Measurements from ENCODE around the gene MS4A4A.
A peak's percentile ranks its signal among the peaks of the same experiment; 100 is the strongest.
"Not testable (repeated sequence)": the region's sequence is repeated elsewhere in the genome, so short reads cannot be mapped to it uniquely, and the experiment has no call there.

The MS4A4A gene

GRCh38 chr11:60280412-60280811 lies at the start of gene MS4A4A:
MS4A4A (plus strand) TSS chr11:60280666; CDS start chr11:60280676, 10 bp downstream.
- DNase-seq (ENCODE audit: low read depth in 2 of 2): no peak

GRCh38 chr11:60230681-60231080 lies 49.8 kb upstream of the MS4A4A start:
- DNase-seq (ENCODE audit: low read depth in 2 of 2): no peak

GRCh38 chr11:60235321-60235720 lies 45.1 kb upstream of the MS4A4A start:
- no peak for DNase-seq (ENCODE audit: low read depth in 2 of 2)

GRCh38 chr11:60240662-60241061 lies 39.8 kb upstream of the MS4A4A start:
- DNase-seq (ENCODE audit: low read depth in 2 of 2): no peak

- DNase-seq (ENCODE audit: low read depth in 2 of 2): no peak
Observed at GRCh38 chr11:60241786-60242185, 38.7 kb upstream of the MS4A4A start.

- no peak for DNase-seq (ENCODE audit: low read depth in 2 of 2)
Observed at GRCh38 chr11:60242740-60243239, 37.7 kb upstream of the MS4A4A start, which contains the start of gene MS4A4E. MS4A4E (minus strand) TSS chr11:60243137; CDS start chr11:60230055, 13,082 bp downstream.

GRCh38 chr11:60251485-60252212 lies 28.8 kb upstream of the MS4A4A start:
- no peak for DNase-seq (ENCODE audit: low read depth in 2 of 2)

GRCh38 chr11:60252213-60253108 lies 28.0 kb upstream of the MS4A4A start:
- DNase-seq (ENCODE audit: low read depth in 2 of 2): no peak

- no peak for DNase-seq (ENCODE audit: low read depth in 2 of 2)
Observed at GRCh38 chr11:60257956-60258722, 22.3 kb upstream of the MS4A4A start.

GRCh38 chr11:60261014-60261413 lies 19.5 kb upstream of the MS4A4A start:
- no peak for DNase-seq (ENCODE audit: low read depth in 2 of 2)

GRCh38 chr11:60263402-60263801 lies 17.1 kb upstream of the MS4A4A start:
- DNase-seq (ENCODE audit: low read depth in 2 of 2): no peak

- no peak for DNase-seq (ENCODE audit: low read depth in 2 of 2)
Observed at GRCh38 chr11:60264644-60265043, 15.8 kb upstream of the MS4A4A start.

GRCh38 chr11:60265373-60266214 lies 14.9 kb upstream of the MS4A4A start:
- DNase-seq (ENCODE audit: low read depth in 2 of 2): peak in 1 of 2 donors; percentile 2

- no peak for DNase-seq (ENCODE audit: low read depth in 2 of 2)
Observed at GRCh38 chr11:60274416-60274815, 6.0 kb upstream of the MS4A4A start.

- no peak for DNase-seq (ENCODE audit: low read depth in 2 of 2)
Observed at GRCh38 chr11:60281485-60281884, 1.0 kb downstream of the MS4A4A start.

- no peak for DNase-seq (ENCODE audit: low read depth in 2 of 2)
Observed at GRCh38 chr11:60282286-60282685, 1.8 kb downstream of the MS4A4A start.

GRCh38 chr11:60285411-60286126 lies 5.1 kb downstream of the MS4A4A start:
- DNase-seq (ENCODE audit: low read depth in 2 of 2): not testable (repeated sequence)

GRCh38 chr11:60288531-60288930 lies 8.1 kb downstream of the MS4A4A start:
- no peak for DNase-seq (ENCODE audit: low read depth in 2 of 2)

- DNase-seq (ENCODE audit: low read depth in 2 of 2): no peak
Observed at GRCh38 chr11:60292145-60292544, 11.7 kb downstream of the MS4A4A start.

- DNase-seq (ENCODE audit: low read depth in 2 of 2): no peak
Observed at GRCh38 chr11:60301178-60301577, 20.7 kb downstream of the MS4A4A start.

Data from stimulated activated CD4-positive, alpha-beta T cell treated with anti-CD3 and anti-CD28 coated beads, Interleukin-1b, Interleukin-23, amount 100 ng/mL, for 4 hours (primary cell).